Measurements from ENCODE around the gene EFNA5. TPM values are rescaled to one million over a fixed set of nuclear protein-coding genes. Genes with fewer than 3 reads are reported as not detected.
"Not testable (repeated sequence)": the region's sequence is repeated elsewhere in the genome, so short reads cannot be mapped to it uniquely, and the experiment has no call there.

The EFNA5 gene
- total RNA-seq, 2 donors from 2014 or later = not detected

GRCh38 chr5:107443897-107444296 lies 226.8 kb downstream of the EFNA5 start:
- Mint-ChIP-seq H3K9me3 (peaks cover 6 to 9% of the 10 kb centered on the region in 2 donors), H3K27ac (no peak overlapping the region), H3K36me3 (peaks cover 0 to 4% of the 10 kb centered on the region in 2 donors)
- DNase-seq (ENCODE audit: low spot score in 2 of 2) (no peak), ATAC-seq (no peak)

GRCh38 chr5:107442452-107442851 lies 228.3 kb downstream of the EFNA5 start:
- Mint-ChIP-seq H3K27ac (no peak overlapping the region), H3K9me3 (peaks cover 7% of the 10 kb centered on the region in 2 donors), H3K36me3 (peaks cover 0 to 5% of the 10 kb centered on the region in 2 donors)
- no peak for DNase-seq (ENCODE audit: low spot score in 2 of 2)
- ATAC-seq = no peak

GRCh38 chr5:107439832-107440231 lies 230.9 kb downstream of the EFNA5 start:
- no peak overlapping the region for H3K27ac Mint-ChIP-seq
- DNase-seq (ENCODE audit: low spot score in 2 of 2) (no peak), ATAC-seq (peak in 1 of 2 donors; percentile 18)
- peaks cover 7% of the 10 kb centered on the region in 2 donors for H3K9me3 Mint-ChIP-seq
- peaks cover 0 to 5% of the 10 kb centered on the region in 2 donors for H3K36me3 Mint-ChIP-seq

GRCh38 chr5:107437986-107438510 lies 232.7 kb downstream of the EFNA5 start:
- no peak overlapping the region for H3K27ac Mint-ChIP-seq
- ATAC-seq (no peak), DNase-seq (ENCODE audit: low spot score in 2 of 2) (no peak)
- peaks cover 7% of the 10 kb centered on the region in 2 donors for H3K9me3 Mint-ChIP-seq
- peaks cover 0 to 5% of the 10 kb centered on the region in 2 donors for H3K36me3 Mint-ChIP-seq

- ATAC-seq = no peak
- Mint-ChIP-seq H3K36me3 (peaks cover 0 to 5% of the 10 kb centered on the region in 2 donors), H3K9me3 (peaks cover 7% of the 10 kb centered on the region in 2 donors), H3K27ac (no peak overlapping the region)
- DNase-seq (ENCODE audit: low spot score in 2 of 2) = no peak
Observed at GRCh38 chr5:107437154-107437553, 233.6 kb downstream of the EFNA5 start.

- peaks cover 0 to 5% of the 10 kb centered on the region in 2 donors for H3K36me3 Mint-ChIP-seq
Observed at GRCh38 chr5:107436201-107436600, 234.5 kb downstream of the EFNA5 start.

GRCh38 chr5:107435061-107435460 lies 235.7 kb downstream of the EFNA5 start:
- Mint-ChIP-seq H3K27ac (no peak overlapping the region), H3K9me3 (peaks cover 7% of the 10 kb centered on the region in 2 donors), H3K36me3 (peaks cover 0 to 5% of the 10 kb centered on the region in 2 donors)
- DNase-seq (ENCODE audit: low spot score in 2 of 2) = no peak
- no peak for ATAC-seq

More at GRCh38 chr5:107436201-107436600, 234.5 kb downstream of the EFNA5 start:
- Mint-ChIP-seq H3K9me3 (peaks cover 7% of the 10 kb centered on the region in 2 donors), H3K27ac (no peak overlapping the region)
- ATAC-seq (no peak), DNase-seq (ENCODE audit: low spot score in 2 of 2) (no peak)

- ATAC-seq; H3K27ac Mint-ChIP-seq; H3K9me3 Mint-ChIP-seq; DNase-seq (ENCODE audit: low spot score in 2 of 2); H3K36me3 Mint-ChIP-seq: not testable (repeated sequence)
Observed at GRCh38 chr5:107433646-107434045, 237.1 kb downstream of the EFNA5 start.

- DNase-seq (ENCODE audit: low spot score in 2 of 2) = no peak
- no peak overlapping the region for H3K27ac Mint-ChIP-seq
- peaks cover 0 to 3% of the 10 kb centered on the region in 2 donors for H3K9me3 Mint-ChIP-seq
- ATAC-seq = no peak
- H3K36me3 Mint-ChIP-seq = no peaks in the 10 kb centered on the region
Observed at GRCh38 chr5:107431998-107432397, 238.7 kb downstream of the EFNA5 start.

GRCh38 chr5:107431536-107431935 lies 239.2 kb downstream of the EFNA5 start:
- ATAC-seq (no peak), DNase-seq (ENCODE audit: low spot score in 2 of 2) (no peak)
- Mint-ChIP-seq H3K9me3 (peaks cover 0 to 3% of the 10 kb centered on the region in 2 donors), H3K36me3 (no peaks in the 10 kb centered on the region), H3K27ac (no peak overlapping the region)

GRCh38 chr5:107430071-107430625 lies 240.6 kb downstream of the EFNA5 start:
- ATAC-seq = no peak
- DNase-seq (ENCODE audit: low spot score in 2 of 2) = no peak
- no peak overlapping the region for H3K27ac Mint-ChIP-seq
- peaks cover 0 to 3% of the 10 kb centered on the region in 2 donors for H3K9me3 Mint-ChIP-seq
- no peaks in the 10 kb centered on the region for H3K36me3 Mint-ChIP-seq

GRCh38 chr5:107428303-107428813 lies 242.4 kb downstream of the EFNA5 start:
- H3K27ac Mint-ChIP-seq = no peak overlapping the region
- ATAC-seq = no peak

GRCh38 chr5:107426872-107427271 lies 243.9 kb downstream of the EFNA5 start:
- H3K9me3 Mint-ChIP-seq = peaks cover 0 to 3% of the 10 kb centered on the region in 2 donors
- no peak for ATAC-seq
- DNase-seq (ENCODE audit: low spot score in 2 of 2) = no peak
- no peak overlapping the region for H3K27ac Mint-ChIP-seq
- no peaks in the 10 kb centered on the region for H3K36me3 Mint-ChIP-seq

More at GRCh38 chr5:107428303-107428813, 242.4 kb downstream of the EFNA5 start:
- no peaks in the 10 kb centered on the region for H3K36me3 Mint-ChIP-seq
- no peak for DNase-seq (ENCODE audit: low spot score in 2 of 2)
- peaks cover 0 to 3% of the 10 kb centered on the region in 2 donors for H3K9me3 Mint-ChIP-seq

GRCh38 chr5:107426209-107426608 lies 244.5 kb downstream of the EFNA5 start:
- no peak overlapping the region for H3K27ac Mint-ChIP-seq
- DNase-seq (ENCODE audit: low spot score in 2 of 2) = no peak
- peaks cover 0 to 3% of the 10 kb centered on the region in 2 donors for H3K9me3 Mint-ChIP-seq
- H3K36me3 Mint-ChIP-seq = no peaks in the 10 kb centered on the region
- no peak for ATAC-seq

GRCh38 chr5:107425541-107426031 lies 245.2 kb downstream of the EFNA5 start:
- no peaks in the 10 kb centered on the region for H3K36me3 Mint-ChIP-seq
- ATAC-seq = no peak
- H3K9me3 Mint-ChIP-seq = peaks cover 0 to 3% of the 10 kb centered on the region in 2 donors
- H3K27ac Mint-ChIP-seq = no peak overlapping the region
- DNase-seq (ENCODE audit: low spot score in 2 of 2) = no peak

- DNase-seq (ENCODE audit: low spot score in 2 of 2) (no peak), ATAC-seq (no peak)
- H3K27ac Mint-ChIP-seq = no peak overlapping the region
- H3K36me3 Mint-ChIP-seq = no peaks in the 10 kb centered on the region
- H3K9me3 Mint-ChIP-seq = peaks cover 0 to 3% of the 10 kb centered on the region in 2 donors
Observed at GRCh38 chr5:107424491-107424890, 246.2 kb downstream of the EFNA5 start.

GRCh38 chr5:107422494-107422893 lies 248.2 kb downstream of the EFNA5 start:
- ATAC-seq (no peak), DNase-seq (ENCODE audit: low spot score in 2 of 2) (no peak)
- H3K9me3 Mint-ChIP-seq = no peaks in the 10 kb centered on the region
- H3K36me3 Mint-ChIP-seq = no peaks in the 10 kb centered on the region
- no peak overlapping the region for H3K27ac Mint-ChIP-seq

- ATAC-seq (no peak), DNase-seq (ENCODE audit: low spot score in 2 of 2) (no peak)
- H3K27ac Mint-ChIP-seq = no peak overlapping the region
- no peaks in the 10 kb centered on the region for H3K36me3 Mint-ChIP-seq
- no peaks in the 10 kb centered on the region for H3K9me3 Mint-ChIP-seq
Observed at GRCh38 chr5:107419498-107419897, 251.2 kb downstream of the EFNA5 start.
